H9 (cell line): ENCODE measurements around the gene ENOX1. TPM values are rescaled to one million over a fixed set of nuclear protein-coding genes. Genes with fewer than 3 reads are reported as not detected.

Source experiments
- DNase-seq: peaks from one replicate; pipeline ENCODE4 v3.0.0-alpha.2; 2017
- H2AFZ ChIP-seq: one replicate; pipeline ENCODE4 v1.6.1; 2013; ENCODE audit warnings: mild to moderate bottlenecking, low read length, control low read depth, moderate library complexity
- H2AK5ac ChIP-seq: 2 replicates; pipeline ENCODE4 v1.6.1; 2013; ENCODE audit warnings: low read length, control low read depth, mixed read lengths; ENCODE audit not compliant: insufficient read length
- H2BK120ac ChIP-seq: one replicate; pipeline ENCODE4 v1.6.1; 2013; ENCODE audit warnings: low read depth, mild to moderate bottlenecking, low read length, control low read depth, inconsistent platforms; ENCODE audit not compliant: poor library complexity, severe bottlenecking
- H2BK12ac ChIP-seq: 2 replicates; pipeline ENCODE4 v1.6.1; 2013; ENCODE audit warnings: low read length, control low read depth, mixed read lengths, low read depth; ENCODE audit not compliant: insufficient read length
- H2BK15ac ChIP-seq: 2 replicates; pipeline ENCODE4 v1.6.1; 2013; ENCODE audit warnings: low read depth, low read length, control low read depth
- H2BK20ac ChIP-seq: one replicate; pipeline ENCODE4 v1.6.1; 2013; ENCODE audit warnings: low read depth, mild to moderate bottlenecking, low read length, control low read depth, inconsistent platforms; ENCODE audit not compliant: poor library complexity, severe bottlenecking
- H2BK5ac ChIP-seq: 2 replicates; pipeline ENCODE4 v1.6.1; 2013; ENCODE audit warnings: low read length, control low read depth, mixed read lengths; ENCODE audit not compliant: insufficient read length
- H3K14ac ChIP-seq: 2 replicates; pipeline ENCODE4 v1.6.1; 2013; ENCODE audit warnings: low read length, control low read depth; ENCODE audit not compliant: insufficient read depth
- H3K18ac ChIP-seq: 2 replicates; pipeline ENCODE4 v1.6.1; 2013; ENCODE audit warnings: low read depth, mild to moderate bottlenecking, mixed read lengths, low read length, control low read depth; ENCODE audit not compliant: insufficient read length
- H3K23ac ChIP-seq: 2 replicates; pipeline ENCODE4 v1.6.1; 2013; ENCODE audit warnings: low read length, control low read depth, mixed read lengths, low read depth; ENCODE audit not compliant: insufficient read length
- H3K23me2 ChIP-seq: 2 replicates; pipeline ENCODE4 v1.6.1; 2013; ENCODE audit warnings: low read depth, mild to moderate bottlenecking, mixed read lengths, low read length, control low read depth; ENCODE audit not compliant: insufficient read length, poor library complexity, severe bottlenecking
- H3K27ac ChIP-seq: 2 replicates; pipeline ENCODE4 v1.5.1; 2013; ENCODE audit warnings: low read length, control low read depth, mixed read lengths, low read depth; ENCODE audit not compliant: insufficient read length
- H3K27me3 ChIP-seq: 2 replicates; pipeline ENCODE4 v1.6.1; 2013; ENCODE audit warnings: low read length, control low read depth, inconsistent platforms; ENCODE audit not compliant: insufficient read depth
- H3K4ac ChIP-seq: 2 replicates; pipeline ENCODE4 v1.6.1; 2013; ENCODE audit warnings: low read depth, mild to moderate bottlenecking, control low read depth, inconsistent platforms, low read length, moderate library complexity
- H3K4me1 ChIP-seq: 2 replicates; pipeline ENCODE4 v1.6.1; 2013; ENCODE audit warnings: low read length, control low read depth, inconsistent platforms; ENCODE audit not compliant: insufficient read depth
- H3K4me2 ChIP-seq: 2 replicates; pipeline ENCODE4 v1.6.1; 2013; ENCODE audit warnings: low read length, control low read depth, mixed read lengths; ENCODE audit not compliant: insufficient read length, insufficient read depth
- H3K56ac ChIP-seq: 2 replicates; pipeline ENCODE4 v1.6.1; 2013; ENCODE audit warnings: low read depth, mild to moderate bottlenecking, mixed read lengths, low read length, control low read depth; ENCODE audit not compliant: insufficient read length
- H3K79me1 ChIP-seq: 2 replicates; pipeline ENCODE4 v1.6.1; 2013; ENCODE audit warnings: low read depth, mild to moderate bottlenecking, moderate library complexity, low read length, control low read depth, inconsistent platforms; ENCODE audit not compliant: insufficient read depth, poor library complexity, severe bottlenecking
- H3K79me2 ChIP-seq: 2 replicates; pipeline ENCODE4 v1.6.1; 2013; ENCODE audit warnings: low read length, control low read depth, inconsistent platforms; ENCODE audit not compliant: insufficient read depth
- H3K9ac ChIP-seq: 2 replicates; pipeline ENCODE4 v1.6.1; 2013; ENCODE audit warnings: low read length, control low read depth, mixed read lengths; ENCODE audit not compliant: insufficient read length; ENCODE audit errors: extremely low read depth
- H3K9me3 ChIP-seq: one replicate; pipeline ENCODE4 v1.6.1; 2013; ENCODE audit warnings: low read depth, low read length, inconsistent platforms; ENCODE audit not compliant: control insufficient read depth
- H3T11ph ChIP-seq: one replicate; pipeline ENCODE4 v1.6.1; 2013; ENCODE audit warnings: mild to moderate bottlenecking, low read length, control low read depth, inconsistent platforms
- H4K20me1 ChIP-seq: one replicate; pipeline ENCODE4 v1.6.1; 2013; ENCODE audit not compliant: control insufficient read depth, insufficient read length, insufficient read depth
- H4K5ac ChIP-seq: 2 replicates; pipeline ENCODE4 v1.6.1; 2013; ENCODE audit warnings: low read depth, mild to moderate bottlenecking, mixed read lengths, low read length, control low read depth; ENCODE audit not compliant: insufficient read length
- H4K8ac ChIP-seq: replicated peaks from 2 replicates; pipeline ENCODE4 v1.6.1; 2013; ENCODE audit warnings: low read length, control low read depth, mixed read lengths, low read depth; ENCODE audit not compliant: insufficient read length
- H4K91ac ChIP-seq: 2 replicates; pipeline ENCODE4 v1.6.1; 2013; ENCODE audit warnings: low read depth, mild to moderate bottlenecking, moderate library complexity, mixed read lengths, low read length, control low read depth; ENCODE audit not compliant: insufficient read length
- H3K27ac Mint-ChIP-seq, 3 experiments: 2 replicates in 2 of 3; 3 replicates in 1 of 3; pipeline ENCODE4 v1.8.0; 2020 to 2021; ENCODE audit warnings: mixed read lengths in 3 of 3, mild to moderate bottlenecking in 1 of 3, moderate library complexity in 1 of 3
- H3K27me3 Mint-ChIP-seq: 2 replicates; pipeline ENCODE4 v1.8.0; 2021; ENCODE audit warnings: low read depth, mild to moderate bottlenecking, moderate library complexity, mixed read lengths
- H3K36me3 Mint-ChIP-seq, 3 experiments: 2 replicates in 2 of 3; 3 replicates in 1 of 3; pipeline ENCODE4 v1.8.0; 2020 to 2021; ENCODE audit warnings: low read depth in 3 of 3, mixed read lengths in 3 of 3; ENCODE audit not compliant: insufficient read depth in 1 of 3
- H3K4me1 Mint-ChIP-seq, 2 experiments: 2 replicates each; pipeline ENCODE4 v1.8.0; 2020; ENCODE audit warnings: mixed read lengths in 2 of 2
- H3K4me3 Mint-ChIP-seq, 2 experiments: 2 replicates in 1 of 2; 3 replicates in 1 of 2; pipeline ENCODE4 v1.8.0; 2020 to 2021; ENCODE audit warnings: mild to moderate bottlenecking in 2 of 2, mixed read lengths in 2 of 2, moderate library complexity in 1 of 2
- H3K9me3 Mint-ChIP-seq, 2 experiments: 2 replicates in 1 of 2; 3 replicates in 1 of 2; pipeline ENCODE4 v1.8.0; 2020; ENCODE audit warnings: mild to moderate bottlenecking in 2 of 2, mixed read lengths in 2 of 2, moderate library complexity in 1 of 2
- WGBS: extraction: QIAGEN DNeasy Blood & Tissue Kit; methylation state at CpG from one replicate; pipeline ENCODE4 v1.1.7; 2013; ENCODE audit warnings: missing lambda C conversion rate, low lambda C conversion rate, mixed read lengths; ENCODE audit not compliant: insufficient read length; ENCODE audit errors: extremely low coverage; 5-methylcytosine and 5-hydroxymethylcytosine counted together
- total RNA-seq: library from RNA; stranded (reverse); gene quantifications from 2 replicates; pipeline ENCODE4 v1.2.1, GENCODE V29; 2021
- TF ChIP-seq, protein P1 (sequence below): fragments of 200-600 bp; sonication (generic); conservative IDR thresholded peaks from 3 replicates; pipeline ENCODE4 v1.8.0; 2021; ENCODE audit warnings: antibody characterized with exemption, mild to moderate bottlenecking

The ENOX1 gene
- total RNA-seq, 1 experiment from 2014 or later, result 0.24 TPM

GRCh38 chr13:43686557-43686956 lies 100.2 kb downstream of the ENOX1 start:
- H2BK5ac ChIP-seq, result no peak overlapping the region

More at GRCh38 chr13:43686557-43686956, 100.2 kb downstream of the ENOX1 start:
- Histone ChIP-seq H2AFZ (no peak overlapping the region), H3K4ac (no peak overlapping the region), H3K27me3 (no peaks in the 10 kb centered on the region), H3K4me1 (0 out of 2 replicates have a peak, but pooled peaks cover 4% of the 10 kb centered on the region), H4K20me1 (no peaks in the 10 kb centered on the region), H3K18ac (no peak overlapping the region), H3K14ac (no peak overlapping the region), H2BK20ac (no peak overlapping the region), H3K79me2 (no peaks in the 10 kb centered on the region), H3T11ph (no peak overlapping the region), H4K91ac (no peak overlapping the region), H3K56ac (no peak overlapping the region), H2BK12ac (no peak overlapping the region), H2AK5ac (no peak overlapping the region), H4K5ac (no peak overlapping the region), H3K79me1 (no peaks in the 10 kb centered on the region), H2BK15ac (no peak overlapping the region), H2BK120ac (no peak overlapping the region), H3K9me3 (no peaks in the 10 kb centered on the region), H3K9ac (no peak overlapping the region), H3K23ac (no peak overlapping the region), H4K8ac (no peak overlapping the region), H3K23me2 (no peaks in the 10 kb centered on the region), H3K4me2 (no peak overlapping the region), H3K27ac (no peak overlapping the region)
- Mint-ChIP-seq H3K27me3 (no peaks in the 10 kb centered on the region; the same call in 1 of the 2 replicates), H3K36me3 (no peaks in the 10 kb centered on the region), H3K4me3 (no peak overlapping the region), H3K27ac (no peak overlapping the region), H3K4me1 (peaks cover 8 to 11% of the 10 kb centered on the region in 2 experiments), H3K9me3 (no peaks in the 10 kb centered on the region)
- no CpG with 5 or more reads among the region's 3 CpGs for WGBS
- TF ChIP-seq, protein P1, sequence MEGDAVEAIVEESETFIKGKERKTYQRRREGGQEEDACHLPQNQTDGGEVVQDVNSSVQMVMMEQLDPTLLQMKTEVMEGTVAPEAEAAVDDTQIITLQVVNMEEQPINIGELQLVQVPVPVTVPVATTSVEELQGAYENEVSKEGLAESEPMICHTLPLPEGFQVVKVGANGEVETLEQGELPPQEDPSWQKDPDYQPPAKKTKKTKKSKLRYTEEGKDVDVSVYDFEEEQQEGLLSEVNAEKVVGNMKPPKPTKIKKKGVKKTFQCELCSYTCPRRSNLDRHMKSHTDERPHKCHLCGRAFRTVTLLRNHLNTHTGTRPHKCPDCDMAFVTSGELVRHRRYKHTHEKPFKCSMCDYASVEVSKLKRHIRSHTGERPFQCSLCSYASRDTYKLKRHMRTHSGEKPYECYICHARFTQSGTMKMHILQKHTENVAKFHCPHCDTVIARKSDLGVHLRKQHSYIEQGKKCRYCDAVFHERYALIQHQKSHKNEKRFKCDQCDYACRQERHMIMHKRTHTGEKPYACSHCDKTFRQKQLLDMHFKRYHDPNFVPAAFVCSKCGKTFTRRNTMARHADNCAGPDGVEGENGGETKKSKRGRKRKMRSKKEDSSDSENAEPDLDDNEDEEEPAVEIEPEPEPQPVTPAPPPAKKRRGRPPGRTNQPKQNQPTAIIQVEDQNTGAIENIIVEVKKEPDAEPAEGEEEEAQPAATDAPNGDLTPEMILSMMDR, result no peak
- no peak for DNase-seq
